ENCODE measurements around the gene CTXN1. TPM values are rescaled to one million over a fixed set of nuclear protein-coding genes. Genes with fewer than 3 reads are reported as not detected.
"Not testable (repeated sequence)": the region's sequence is repeated elsewhere in the genome, so short reads cannot be mapped to it uniquely, and the experiment has no call there.

The CTXN1 gene
- total and polyA plus RNA-seq, 3 donors from 2014 or later, result 19.4 to 67.2 (median 40.1) TPM

- Histone ChIP-seq H3K9me3 (no peaks in the 10 kb centered on the region), H3K27ac (no peak overlapping the region), H3K36me3 (ENCODE audit: low read depth, missing control alignments) (no peaks in the 10 kb centered on the region), H3K4me3 (no peak overlapping the region), H3K27me3 (no peaks in the 10 kb centered on the region), H3K4me1 (peaks cover 30% of the 10 kb centered on the region)
- intact Hi-C loops (cut with DNase I; ENCODE audit: low total_unique reads), result no loop called here
- 90 to 93% methylated on average over 28 to 36 of the region's 36 CpGs for WGBS, 2 donors
- no peak for DNase-seq
- TF ChIP-seq, protein P1, sequence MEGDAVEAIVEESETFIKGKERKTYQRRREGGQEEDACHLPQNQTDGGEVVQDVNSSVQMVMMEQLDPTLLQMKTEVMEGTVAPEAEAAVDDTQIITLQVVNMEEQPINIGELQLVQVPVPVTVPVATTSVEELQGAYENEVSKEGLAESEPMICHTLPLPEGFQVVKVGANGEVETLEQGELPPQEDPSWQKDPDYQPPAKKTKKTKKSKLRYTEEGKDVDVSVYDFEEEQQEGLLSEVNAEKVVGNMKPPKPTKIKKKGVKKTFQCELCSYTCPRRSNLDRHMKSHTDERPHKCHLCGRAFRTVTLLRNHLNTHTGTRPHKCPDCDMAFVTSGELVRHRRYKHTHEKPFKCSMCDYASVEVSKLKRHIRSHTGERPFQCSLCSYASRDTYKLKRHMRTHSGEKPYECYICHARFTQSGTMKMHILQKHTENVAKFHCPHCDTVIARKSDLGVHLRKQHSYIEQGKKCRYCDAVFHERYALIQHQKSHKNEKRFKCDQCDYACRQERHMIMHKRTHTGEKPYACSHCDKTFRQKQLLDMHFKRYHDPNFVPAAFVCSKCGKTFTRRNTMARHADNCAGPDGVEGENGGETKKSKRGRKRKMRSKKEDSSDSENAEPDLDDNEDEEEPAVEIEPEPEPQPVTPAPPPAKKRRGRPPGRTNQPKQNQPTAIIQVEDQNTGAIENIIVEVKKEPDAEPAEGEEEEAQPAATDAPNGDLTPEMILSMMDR (IDR thresholded peaks at IDR 0.05), result no peak
- no peak for TF ChIP-seq POLR2A (IDR thresholded peaks at IDR 0.05)
Observed at GRCh38 chr19:7931221-7932061, 5.5 kb upstream of the CTXN1 start.

DNA sequence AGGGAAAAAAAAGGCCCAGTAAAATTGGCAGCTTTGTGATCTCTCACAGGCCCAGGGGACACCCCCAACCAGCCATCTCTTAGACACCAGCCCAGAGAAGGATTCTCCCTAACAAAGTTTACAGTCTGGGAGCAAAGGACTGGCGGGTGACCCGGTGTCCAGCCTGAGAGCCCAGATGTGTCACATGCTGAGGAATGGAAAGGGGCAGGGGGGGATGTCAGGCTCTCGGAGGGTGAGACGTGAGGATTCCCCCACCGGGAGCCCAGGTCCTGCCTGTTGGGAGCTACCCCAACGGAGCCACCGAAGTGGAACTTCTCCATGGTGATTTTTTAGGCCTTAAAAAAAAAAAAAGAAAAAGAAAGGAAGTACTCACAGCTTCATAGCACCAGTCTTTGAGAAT, 4.8 kb upstream of the CTXN1 start:
- 90 to 97% methylated on average over 7 of the region's 7 CpGs for WGBS, 2 donors
- Histone ChIP-seq H3K27ac (no peak overlapping the region), H3K36me3 (ENCODE audit: low read depth, missing control alignments) (no peaks in the 10 kb centered on the region), H3K9me3 (no peaks in the 10 kb centered on the region), H3K27me3 (no peaks in the 10 kb centered on the region), H3K4me3 (no peak overlapping the region), H3K4me1 (peaks cover 33% of the 10 kb centered on the region)
- DNase-seq, result no peak
- intact Hi-C loops (cut with DNase I; ENCODE audit: low total_unique reads), result no loop called here
- TF ChIP-seq, protein P1 (IDR thresholded peaks at IDR 0.05), result no peak
- no peak for TF ChIP-seq POLR2A (IDR thresholded peaks at IDR 0.05)

- H3K36me3 ChIP-seq (ENCODE audit: low read depth, missing control alignments); DNase-seq; H3K9me3 ChIP-seq; H3K4me3 ChIP-seq; intact Hi-C loops (cut with DNase I; ENCODE audit: low total_unique reads); H3K27me3 ChIP-seq: not testable (repeated sequence)
- Histone ChIP-seq H3K27ac (peak overlapping the region in 1 of 2 donors; percentile 74), H3K4me1 (peaks cover 33% of the 10 kb centered on the region)
- 79 to 85% methylated on average over 6 to 11 of the region's 11 CpGs for WGBS, 2 donors
Observed at GRCh38 chr19:7930030-7930429, 4.1 kb upstream of the CTXN1 start.

DNA sequence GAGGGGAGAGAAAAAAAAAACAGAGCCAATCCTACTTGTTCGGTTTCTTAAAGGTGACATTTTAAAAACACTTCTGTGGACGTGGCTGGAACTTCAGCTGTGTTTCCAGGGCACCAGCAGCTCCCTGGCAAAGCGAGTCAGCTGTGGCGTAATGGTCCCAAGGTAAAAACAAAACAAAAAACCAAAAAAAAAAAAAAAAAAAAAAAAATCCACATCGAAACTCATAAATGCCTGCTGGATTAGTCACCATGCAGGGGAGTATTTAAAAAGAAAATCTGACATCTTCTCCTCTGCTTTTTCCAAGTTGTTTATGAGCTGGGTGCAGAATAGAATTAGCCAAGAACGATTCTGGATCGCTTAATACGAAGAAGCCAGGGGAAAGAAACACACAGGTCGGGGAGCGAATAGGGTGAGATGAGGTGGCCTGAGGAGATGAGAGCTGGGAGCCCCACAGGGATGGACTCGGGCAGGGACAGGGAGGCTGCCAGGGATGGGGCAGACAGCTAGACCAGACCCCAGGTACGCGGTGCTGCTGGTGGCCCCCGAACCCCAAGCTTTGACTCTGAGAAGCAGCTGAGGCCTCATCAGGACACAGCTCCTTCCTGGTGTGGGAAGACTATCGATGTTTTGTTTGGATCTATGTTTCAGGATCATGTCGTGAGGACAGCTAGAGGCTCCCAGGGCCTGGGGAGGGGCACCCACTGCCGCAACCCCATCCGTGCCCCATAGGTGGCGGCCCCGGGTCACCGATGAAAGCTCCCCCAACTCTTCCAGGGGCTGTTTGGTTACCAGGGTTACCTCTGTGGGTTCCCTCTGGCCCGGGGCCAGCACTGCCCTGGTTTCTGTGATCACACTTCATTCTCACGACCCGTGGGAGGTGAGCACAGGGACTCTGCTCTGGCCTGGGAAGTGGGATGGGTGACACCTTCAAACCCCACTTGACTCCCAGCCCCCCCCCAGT, 3.1 kb upstream of the CTXN1 start:
- Histone ChIP-seq H3K4me1 (peaks cover 41% of the 10 kb centered on the region), H3K36me3 (ENCODE audit: low read depth, missing control alignments) (no peaks in the 10 kb centered on the region), H3K9me3 (no peaks in the 10 kb centered on the region), H3K4me3 (no peak overlapping the region), H3K27me3 (no peaks in the 10 kb centered on the region), H3K27ac (peak overlapping the region; percentile 74 to 82)
- intact Hi-C loops (cut with DNase I; ENCODE audit: low total_unique reads), result no loop called here
- no peak for DNase-seq
- WGBS, 2 donors, result 51 to 61% methylated on average over 23 to 24 of the region's 24 CpGs
- TF ChIP-seq, protein P1 (IDR thresholded peaks at IDR 0.05), result no peak
- no peak for TF ChIP-seq POLR2A (IDR thresholded peaks at IDR 0.05)

DNA sequence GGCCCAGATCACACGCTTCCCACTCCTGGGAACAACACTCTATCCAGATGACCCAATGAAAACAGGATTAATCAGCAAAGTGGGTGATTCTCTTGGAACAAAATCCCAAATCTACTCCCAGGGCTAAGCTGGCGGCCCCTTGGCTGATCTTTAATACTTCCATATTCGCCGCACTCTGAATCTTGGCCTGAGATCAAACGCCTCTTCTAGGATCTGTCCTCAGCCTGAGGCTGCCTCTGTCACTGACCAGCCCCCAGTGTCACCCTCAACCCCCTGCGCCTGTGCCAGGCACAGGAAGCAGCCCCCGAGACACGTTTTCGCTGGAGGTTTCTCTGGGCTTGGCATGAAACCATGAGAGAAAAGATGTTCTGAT, 2.4 kb upstream of the CTXN1 start:
- Histone ChIP-seq H3K27ac (peak overlapping the region; percentile 74 to 82), H3K4me1 (peaks cover 47% of the 10 kb centered on the region), H3K36me3 (ENCODE audit: low read depth, missing control alignments) (no peaks in the 10 kb centered on the region), H3K27me3 (no peaks in the 10 kb centered on the region), H3K4me3 (no peak overlapping the region), H3K9me3 (no peaks in the 10 kb centered on the region)
- no peak for TF ChIP-seq POLR2A (IDR thresholded peaks at IDR 0.05)
- TF ChIP-seq, protein P1 (IDR thresholded peaks at IDR 0.05), result no peak
- no peak for DNase-seq
- intact Hi-C loops (cut with DNase I; ENCODE audit: low total_unique reads), result no loop called here
- 53 to 54% methylated on average over 9 of the region's 9 CpGs for WGBS, 2 donors

All from testis (tissue), 3 donors.